ENCODE measurements around the gene TTC7B. TPM values are rescaled to one million over a fixed set of nuclear protein-coding genes. Genes with fewer than 3 reads are reported as not detected.

The TTC7B gene
- total and polyA plus RNA-seq, 2 donors (not counting 1 experiment from before 2014, with no cell fraction given), result 0.36 to 3.2 TPM

GRCh38 chr14:90732139-90732538, 84.1 kb downstream of the TTC7B start:
- ChIA-PET POLR2A (no interaction called here), CTCF (no interaction called here)
- no peak for TF ChIP-seq EZH2 (IDR thresholded peaks at IDR 0.05; ENCODE audit: borderline replicate concordance, insufficient read depth, low read depth, low read length, poor library complexity, severe bottlenecking)
- TF ChIP-seq, protein P1, sequence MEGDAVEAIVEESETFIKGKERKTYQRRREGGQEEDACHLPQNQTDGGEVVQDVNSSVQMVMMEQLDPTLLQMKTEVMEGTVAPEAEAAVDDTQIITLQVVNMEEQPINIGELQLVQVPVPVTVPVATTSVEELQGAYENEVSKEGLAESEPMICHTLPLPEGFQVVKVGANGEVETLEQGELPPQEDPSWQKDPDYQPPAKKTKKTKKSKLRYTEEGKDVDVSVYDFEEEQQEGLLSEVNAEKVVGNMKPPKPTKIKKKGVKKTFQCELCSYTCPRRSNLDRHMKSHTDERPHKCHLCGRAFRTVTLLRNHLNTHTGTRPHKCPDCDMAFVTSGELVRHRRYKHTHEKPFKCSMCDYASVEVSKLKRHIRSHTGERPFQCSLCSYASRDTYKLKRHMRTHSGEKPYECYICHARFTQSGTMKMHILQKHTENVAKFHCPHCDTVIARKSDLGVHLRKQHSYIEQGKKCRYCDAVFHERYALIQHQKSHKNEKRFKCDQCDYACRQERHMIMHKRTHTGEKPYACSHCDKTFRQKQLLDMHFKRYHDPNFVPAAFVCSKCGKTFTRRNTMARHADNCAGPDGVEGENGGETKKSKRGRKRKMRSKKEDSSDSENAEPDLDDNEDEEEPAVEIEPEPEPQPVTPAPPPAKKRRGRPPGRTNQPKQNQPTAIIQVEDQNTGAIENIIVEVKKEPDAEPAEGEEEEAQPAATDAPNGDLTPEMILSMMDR (IDR thresholded peaks at IDR 0.05), result no peak
- Histone ChIP-seq H4K20me1 (ENCODE audit: control insufficient read depth, insufficient read depth, low read length, poor library complexity, severe bottlenecking) (no peaks in the 10 kb centered on the region), H3K9me3 (ENCODE audit: control extremely low read depth in 1 of 3, control insufficient read depth in 2 of 3, insufficient read depth in 1 of 3, low read length in 2 of 3) (no peaks in the 10 kb centered on the region), H3K36me3 (replicated peaks in 1 of 2; ENCODE audit: control extremely low read depth in 1 of 2, control insufficient read depth in 1 of 2, extremely low read depth in 1 of 2, insufficient read depth in 2 of 2, low read length in 1 of 2) (no peaks in the 10 kb centered on the region), H3K27ac (ENCODE audit: low read length in 2 of 2) (no peak overlapping the region), H3K4me1 (ENCODE audit: control insufficient read depth in 2 of 2, insufficient read depth in 2 of 2, low read length in 2 of 2) (no peaks in the 10 kb centered on the region), H3K79me2 (ENCODE audit: control insufficient read depth, insufficient read depth, low read length) (no peaks in the 10 kb centered on the region), H2AFZ (ENCODE audit: insufficient read depth, low read depth, low read length, poor library complexity, severe bottlenecking) (no peak overlapping the region), H3K4me2 (replicated peaks; ENCODE audit: low read depth, low read length, poor library complexity, severe bottlenecking) (no peak overlapping the region), H3K27me3 (replicated peaks in 1 of 4; ENCODE audit: control extremely low read depth in 1 of 4, control insufficient read depth in 3 of 4, insufficient read depth in 4 of 4, low read length in 3 of 4) (no peaks in the 10 kb centered on the region), H3K9ac (ENCODE audit: low read length) (no peak overlapping the region), H3K4me3 (ENCODE audit: control extremely low read depth in 1 of 5, extremely low read depth in 1 of 5, insufficient read depth in 1 of 5, low read depth in 2 of 5, low read length in 4 of 5) (no peak overlapping the region)
- Mint-ChIP-seq H3K4me3 (no peak overlapping the region), H3K9me3 (ENCODE audit: insufficient read depth) (no peaks in the 10 kb centered on the region), H3K27ac (no peak overlapping the region), H3K4me1 (no peaks in the 10 kb centered on the region), H3K27me3 (peaks cover 8% of the 10 kb centered on the region)
- ATAC-seq (ENCODE audit: low read depth) (no peak), DNase-seq (no peak)
- intact Hi-C loops (cut with micrococcal nuclease), result no loop called here
- 88% methylated on average over 4 of the region's 4 CpGs for WGBS (ENCODE audit: insufficient coverage)

- Histone ChIP-seq H3K79me2 (ENCODE audit: control insufficient read depth, insufficient read depth, low read length) (no peaks in the 10 kb centered on the region), H3K4me3 (ENCODE audit: control extremely low read depth in 1 of 5, extremely low read depth in 1 of 5, insufficient read depth in 1 of 5, low read depth in 2 of 5, low read length in 4 of 5) (no peak overlapping the region), H3K27ac (ENCODE audit: low read length in 2 of 2) (no peak overlapping the region), H3K27me3 (replicated peaks in 1 of 4; ENCODE audit: control extremely low read depth in 1 of 4, control insufficient read depth in 3 of 4, insufficient read depth in 4 of 4, low read length in 3 of 4) (no peaks in the 10 kb centered on the region), H4K20me1 (ENCODE audit: control insufficient read depth, insufficient read depth, low read length, poor library complexity, severe bottlenecking) (no peaks in the 10 kb centered on the region), H3K4me1 (ENCODE audit: control insufficient read depth in 2 of 2, insufficient read depth in 2 of 2, low read length in 2 of 2) (no peaks in the 10 kb centered on the region), H3K4me2 (replicated peaks; ENCODE audit: low read depth, low read length, poor library complexity, severe bottlenecking) (no peak overlapping the region), H3K9ac (ENCODE audit: low read length) (no peak overlapping the region), H2AFZ (ENCODE audit: insufficient read depth, low read depth, low read length, poor library complexity, severe bottlenecking) (no peak overlapping the region), H3K9me3 (ENCODE audit: control extremely low read depth in 1 of 3, control insufficient read depth in 2 of 3, insufficient read depth in 1 of 3, low read length in 2 of 3) (no peaks in the 10 kb centered on the region), H3K36me3 (replicated peaks in 1 of 2; ENCODE audit: control extremely low read depth in 1 of 2, control insufficient read depth in 1 of 2, extremely low read depth in 1 of 2, insufficient read depth in 2 of 2, low read length in 1 of 2) (no peaks in the 10 kb centered on the region)
- Mint-ChIP-seq H3K27me3 (peaks cover 8% of the 10 kb centered on the region), H3K27ac (no peak overlapping the region), H3K9me3 (ENCODE audit: insufficient read depth) (no peaks in the 10 kb centered on the region), H3K4me3 (no peak overlapping the region), H3K4me1 (no peaks in the 10 kb centered on the region)
- 98% methylated on average over 10 of the region's 11 CpGs for WGBS (ENCODE audit: insufficient coverage)
- ATAC-seq (ENCODE audit: low read depth) (no peak), DNase-seq (no peak)
- intact Hi-C loops (cut with micrococcal nuclease), result no loop called here
- POLR2A ChIA-PET, result no interaction called here
- CTCF ChIA-PET, result no interaction called here
- TF ChIP-seq, protein P1 (IDR thresholded peaks at IDR 0.05), result no peak
- no peak for TF ChIP-seq EZH2 (IDR thresholded peaks at IDR 0.05; ENCODE audit: borderline replicate concordance, insufficient read depth, low read depth, low read length, poor library complexity, severe bottlenecking)
These were observed 84.7 kb downstream of the TTC7B start for GRCh38 chr14:90731487-90731886.
